Smooth muscle cell (in vitro differentiated cells): ENCODE data around the gene WDPCP. TPM values are rescaled to one million over a fixed set of nuclear protein-coding genes. Genes with fewer than 3 reads are reported as not detected.

Experiments used
- DNase-seq: peaks from one replicate; lab custom pipeline; 2025; ENCODE audit not compliant: unreplicated experiment; lab: John Stamatoyannopoulos, UW
- H2AFZ ChIP-seq: fragments of 200-600 bp; sonication (generic); 2 replicates; pipeline ENCODE4 v1.6.0; 2016; ENCODE audit warnings: antibody characterized with exemption, low read depth, mild to moderate bottlenecking
- H3F3A ChIP-seq: fragments of 200-600 bp; sonication (generic); 2 replicates; pipeline ENCODE4 v1.6.0; 2017; ENCODE audit warnings: antibody characterized with exemption, low read depth
- H3K27ac ChIP-seq: fragments of 200-600 bp; sonication (generic); 2 replicates; pipeline ENCODE4 v1.5.1; 2016; ENCODE audit warnings: low read depth, mild to moderate bottlenecking
- H3K27me3 ChIP-seq: fragments of 200-600 bp; sonication (generic); 2 replicates; pipeline ENCODE4 v1.6.1; 2016; ENCODE audit warnings: low read depth, mild to moderate bottlenecking
- H3K36me3 ChIP-seq: fragments of 200-600 bp; sonication (generic); 2 replicates; pipeline ENCODE4 v1.5.1; 2016; ENCODE audit warnings: low read depth
- H3K4me1 ChIP-seq: fragments of 200-600 bp; sonication (generic); 2 replicates; pipeline ENCODE4 v1.5.1; 2016; ENCODE audit warnings: low read depth
- H3K4me2 ChIP-seq: fragments of 200-600 bp; sonication (generic); 2 replicates; pipeline ENCODE4 v1.6.0; 2016; ENCODE audit warnings: mild to moderate bottlenecking
- H3K4me3 ChIP-seq: fragments of 200-600 bp; sonication (generic); 2 replicates; pipeline ENCODE4 v1.5.1; 2016; ENCODE audit warnings: mild to moderate bottlenecking
- H3K79me2 ChIP-seq: fragments of 200-600 bp; sonication (generic); 2 replicates; pipeline ENCODE4 v1.6.0; 2016; ENCODE audit warnings: low read depth, mild to moderate bottlenecking
- H3K9ac ChIP-seq: fragments of 200-600 bp; sonication (generic); 2 replicates; pipeline ENCODE4 v1.6.0; 2016; ENCODE audit warnings: low read depth
- H3K9me3 ChIP-seq: fragments of 200-600 bp; sonication (generic); replicated peaks from 2 replicates; pipeline ENCODE4 v1.5.1; 2016; ENCODE audit warnings: low read depth
- H4K20me1 ChIP-seq: fragments of 200-600 bp; sonication (generic); 2 replicates; pipeline ENCODE4 v1.6.0; 2016; ENCODE audit warnings: low read depth
- WGBS: methylation state at CpG from one replicate; pipeline ENCODE4 v1.1.7; 2016; ENCODE audit warnings: low lambda C conversion rate; 5-methylcytosine and 5-hydroxymethylcytosine counted together
- polyA plus RNA-seq: library from polyadenylated mRNA; unstranded; fragments of >200 nt; fragmentation: Nextera tagmentation; extraction: Ambion mirVana; gene quantifications from 2 replicates; pipeline ENCODE4 v1.2.1, GENCODE V29; 2016
- total RNA-seq: library from RNA; depleted of rRNA; stranded (reverse); fragments of >200 nt; gene quantifications from 2 replicates; pipeline ENCODE4 v1.2.3, GENCODE V29; 2014
- TF ChIP-seq, protein P1 (sequence below): fragments of 200-600 bp; sonication (generic); IDR thresholded peaks from 2 replicates; pipeline ENCODE4 v1.5.1; 2017; ENCODE audit warnings: borderline replicate concordance, mild to moderate bottlenecking, antibody characterized with exemption; ENCODE audit not compliant: insufficient read depth, poor library complexity, severe bottlenecking

WDPCP gene
- total and polyA plus RNA-seq, 2 experiments from 2014 or later: 7.5 to 8.1 TPM

DNA sequence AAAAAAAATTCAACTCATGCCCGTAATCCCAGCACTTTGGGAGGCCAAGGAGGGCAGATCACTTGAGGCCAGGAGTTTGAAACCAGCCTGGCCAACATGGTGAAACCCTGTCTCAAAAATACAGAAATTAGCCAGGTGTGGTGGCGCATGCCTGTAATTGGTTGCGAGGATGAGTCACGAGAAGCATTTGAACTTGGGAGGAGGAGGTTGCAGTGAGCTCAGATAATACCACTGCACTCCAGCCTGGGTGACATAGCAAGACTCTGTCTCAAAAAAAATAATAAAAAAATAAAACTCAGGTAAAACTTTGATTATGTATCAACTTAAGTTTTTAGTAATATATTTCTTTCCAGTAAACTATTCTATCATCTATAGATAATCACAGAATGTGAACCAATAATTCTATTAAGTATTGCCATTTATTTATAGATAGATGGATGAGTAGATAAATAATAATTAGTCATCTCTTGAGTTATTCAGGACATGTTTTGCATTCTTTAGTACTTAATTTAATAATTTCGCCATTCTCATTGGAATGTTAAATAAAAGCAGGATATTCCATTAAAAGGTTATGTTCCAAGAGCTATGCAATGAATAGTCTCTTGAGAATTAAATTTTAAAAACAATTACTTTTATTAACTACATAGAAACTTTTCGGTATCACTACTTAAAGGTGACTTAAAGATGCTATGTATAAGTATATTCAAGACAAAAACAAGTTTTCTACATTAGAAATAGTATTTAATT, 48.7 kb downstream of the WDPCP start:
- H2AFZ ChIP-seq: no peak overlapping the region
- peaks cover 5% of the 10 kb centered on the region for H4K20me1 ChIP-seq
- no peak for DNase-seq
- no peaks in the 10 kb centered on the region for H3K27me3 ChIP-seq
- H3K4me3 ChIP-seq: no peak overlapping the region
- no peaks in the 10 kb centered on the region for H3F3A ChIP-seq
- peaks cover 3% of the 10 kb centered on the region for H3K79me2 ChIP-seq
- H3K4me2 ChIP-seq: no peak overlapping the region
- no peaks in the 10 kb centered on the region for H3K9me3 ChIP-seq
- no peaks in the 10 kb centered on the region for H3K36me3 ChIP-seq
- TF ChIP-seq, protein P1, sequence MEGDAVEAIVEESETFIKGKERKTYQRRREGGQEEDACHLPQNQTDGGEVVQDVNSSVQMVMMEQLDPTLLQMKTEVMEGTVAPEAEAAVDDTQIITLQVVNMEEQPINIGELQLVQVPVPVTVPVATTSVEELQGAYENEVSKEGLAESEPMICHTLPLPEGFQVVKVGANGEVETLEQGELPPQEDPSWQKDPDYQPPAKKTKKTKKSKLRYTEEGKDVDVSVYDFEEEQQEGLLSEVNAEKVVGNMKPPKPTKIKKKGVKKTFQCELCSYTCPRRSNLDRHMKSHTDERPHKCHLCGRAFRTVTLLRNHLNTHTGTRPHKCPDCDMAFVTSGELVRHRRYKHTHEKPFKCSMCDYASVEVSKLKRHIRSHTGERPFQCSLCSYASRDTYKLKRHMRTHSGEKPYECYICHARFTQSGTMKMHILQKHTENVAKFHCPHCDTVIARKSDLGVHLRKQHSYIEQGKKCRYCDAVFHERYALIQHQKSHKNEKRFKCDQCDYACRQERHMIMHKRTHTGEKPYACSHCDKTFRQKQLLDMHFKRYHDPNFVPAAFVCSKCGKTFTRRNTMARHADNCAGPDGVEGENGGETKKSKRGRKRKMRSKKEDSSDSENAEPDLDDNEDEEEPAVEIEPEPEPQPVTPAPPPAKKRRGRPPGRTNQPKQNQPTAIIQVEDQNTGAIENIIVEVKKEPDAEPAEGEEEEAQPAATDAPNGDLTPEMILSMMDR: no peak
- WGBS: 84% methylated on average over 6 of the region's 6 CpGs
- H3K9ac ChIP-seq: no peak overlapping the region
- H3K27ac ChIP-seq: no peak overlapping the region
- no peaks in the 10 kb centered on the region for H3K4me1 ChIP-seq

DNA sequence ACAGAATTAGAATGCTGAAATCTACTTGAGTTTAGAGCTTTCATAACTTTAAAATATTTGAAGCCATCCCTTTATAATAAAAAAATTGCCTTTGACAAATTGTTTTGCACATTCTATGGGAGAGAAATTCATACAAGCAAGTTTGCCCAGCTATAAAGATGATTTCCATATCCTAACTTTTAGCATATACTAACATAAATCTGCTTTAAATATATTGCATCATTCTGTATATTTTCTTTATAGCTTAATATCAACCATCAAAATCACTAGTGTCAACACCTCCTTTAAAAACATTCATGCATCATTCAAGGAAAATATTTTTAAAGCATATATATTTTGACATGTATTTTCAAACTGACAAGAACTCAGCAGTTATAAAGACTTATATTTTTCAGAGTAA, 49.9 kb downstream of the WDPCP start:
- Histone ChIP-seq H3K9ac (no peak overlapping the region), H3K79me2 (peaks cover 3% of the 10 kb centered on the region), H3K4me1 (no peaks in the 10 kb centered on the region), H3K27me3 (no peaks in the 10 kb centered on the region), H3K9me3 (no peaks in the 10 kb centered on the region), H3K4me2 (no peak overlapping the region), H3K27ac (no peak overlapping the region), H3K36me3 (no peaks in the 10 kb centered on the region), H3F3A (no peaks in the 10 kb centered on the region), H3K4me3 (no peak overlapping the region), H4K20me1 (peaks cover 5% of the 10 kb centered on the region), H2AFZ (no peak overlapping the region)
- TF ChIP-seq, protein P1: no peak
- no peak for DNase-seq

- Histone ChIP-seq H4K20me1 (peaks cover 4% of the 10 kb centered on the region), H3K4me2 (no peak overlapping the region), H3K9ac (no peak overlapping the region), H3K9me3 (no peaks in the 10 kb centered on the region), H3K4me3 (no peak overlapping the region), H3K36me3 (no peaks in the 10 kb centered on the region), H3K4me1 (no peaks in the 10 kb centered on the region), H3K79me2 (peaks cover 3% of the 10 kb centered on the region), H3F3A (no peaks in the 10 kb centered on the region), H2AFZ (no peak overlapping the region), H3K27me3 (no peaks in the 10 kb centered on the region), H3K27ac (no peak overlapping the region)
- DNase-seq: no peak
- TF ChIP-seq, protein P1: no peak
- 90% methylated on average over 2 of the region's 2 CpGs for WGBS
Measured at GRCh38 chr2:63537306-63537705, 51.0 kb downstream of the WDPCP start.

- DNase-seq: no peak
- Histone ChIP-seq H3K36me3 (no peaks in the 10 kb centered on the region), H3K9ac (no peak overlapping the region), H2AFZ (no peak overlapping the region), H3K4me3 (no peak overlapping the region), H3K9me3 (no peaks in the 10 kb centered on the region), H3K4me1 (no peaks in the 10 kb centered on the region), H3K27ac (no peak overlapping the region), H3K79me2 (no peaks in the 10 kb centered on the region), H4K20me1 (no peaks in the 10 kb centered on the region), H3F3A (no peaks in the 10 kb centered on the region), H3K4me2 (no peak overlapping the region), H3K27me3 (no peaks in the 10 kb centered on the region)
- WGBS: 88% methylated on average over 16 of the region's 16 CpGs
- TF ChIP-seq, protein P1: no peak
Measured at GRCh38 chr2:63530704-63531279, 57.5 kb downstream of the WDPCP start.
